Measurements from ENCODE around the gene DEK.
"Not testable (repeated sequence)": the region's sequence is repeated elsewhere in the genome, so short reads cannot be mapped to it uniquely, and the experiment has no call there.

The DEK gene

GRCh38 chr6:18204691-18205090 lies 59.6 kb downstream of the DEK start:
- DNase-seq (ENCODE audit: low read depth in 2 of 2) = no peak

DNA sequence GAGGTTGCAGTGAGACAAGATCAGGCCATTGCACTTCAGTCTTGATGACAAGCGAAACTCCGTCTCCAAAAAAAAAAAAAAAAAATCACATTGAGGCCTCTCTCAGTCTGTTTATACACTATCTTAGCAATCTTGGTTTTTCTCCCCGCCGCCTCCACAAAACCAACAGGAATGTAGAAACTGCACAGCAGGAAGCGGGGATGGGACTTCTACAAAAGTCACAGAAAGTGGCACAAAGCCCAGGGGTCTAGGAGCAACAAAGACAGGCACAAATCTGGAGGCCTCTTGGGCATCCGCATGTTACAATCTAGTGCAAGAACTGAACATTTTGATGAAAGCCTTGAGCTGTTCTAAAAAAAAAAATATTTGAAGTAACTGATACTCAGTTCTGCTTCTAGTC lies 60.5 kb downstream of the DEK start:
- DNase-seq (ENCODE audit: low read depth in 2 of 2) = no peak

- no peak for DNase-seq (ENCODE audit: low read depth in 2 of 2)
Observed at GRCh38 chr6:18192026-18192425, 72.3 kb downstream of the DEK start.

GRCh38 chr6:18189196-18189595 lies 75.1 kb downstream of the DEK start:
- no peak for DNase-seq (ENCODE audit: low read depth in 2 of 2)

- no peak for DNase-seq (ENCODE audit: low read depth in 2 of 2)
Observed at GRCh38 chr6:18187701-18188100, 76.6 kb downstream of the DEK start.

- DNase-seq (ENCODE audit: low read depth in 2 of 2) = no peak
Observed at GRCh38 chr6:18186540-18187250, 77.6 kb downstream of the DEK start.

DNA sequence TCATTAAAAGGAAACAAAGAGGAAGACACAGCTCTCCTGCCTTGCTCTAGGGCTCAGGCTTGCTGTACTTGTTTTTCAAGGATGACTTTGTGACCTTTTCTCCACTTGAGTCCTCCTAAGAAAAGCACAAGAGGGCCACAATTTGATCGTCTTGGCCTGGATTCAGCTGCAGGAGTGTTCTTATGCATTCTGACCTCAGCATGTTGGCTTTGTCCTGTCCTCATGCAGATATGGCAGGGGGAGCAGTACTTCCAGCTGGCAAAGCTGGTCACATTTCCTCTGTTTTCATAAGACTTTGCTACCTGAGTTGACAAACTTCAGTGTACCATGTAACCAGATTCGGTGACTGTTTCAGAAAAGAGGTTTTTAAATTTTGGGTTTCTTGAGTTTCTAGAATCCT lies 78.3 kb downstream of the DEK start:
- no peak for DNase-seq (ENCODE audit: low read depth in 2 of 2)

DNA sequence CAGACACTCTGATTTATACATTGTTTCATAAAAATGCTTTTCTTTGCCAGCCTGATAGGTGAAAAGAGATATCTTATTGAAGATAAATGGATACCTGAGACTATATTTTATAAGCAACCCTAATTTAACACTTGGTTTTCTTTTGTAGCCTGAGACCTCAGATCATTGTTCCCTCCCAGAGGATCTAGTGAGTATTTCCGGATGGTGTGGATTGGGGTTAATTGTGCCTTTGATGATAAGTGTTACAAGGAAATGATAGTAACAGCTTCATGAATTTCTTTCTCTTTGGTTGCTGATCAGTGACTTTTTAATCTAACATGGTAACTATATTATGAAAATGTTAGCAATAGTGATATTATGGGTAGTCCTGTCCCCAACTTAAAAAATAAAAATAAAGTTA lies 78.7 kb downstream of the DEK start:
- no peak for DNase-seq (ENCODE audit: low read depth in 2 of 2)

DNA sequence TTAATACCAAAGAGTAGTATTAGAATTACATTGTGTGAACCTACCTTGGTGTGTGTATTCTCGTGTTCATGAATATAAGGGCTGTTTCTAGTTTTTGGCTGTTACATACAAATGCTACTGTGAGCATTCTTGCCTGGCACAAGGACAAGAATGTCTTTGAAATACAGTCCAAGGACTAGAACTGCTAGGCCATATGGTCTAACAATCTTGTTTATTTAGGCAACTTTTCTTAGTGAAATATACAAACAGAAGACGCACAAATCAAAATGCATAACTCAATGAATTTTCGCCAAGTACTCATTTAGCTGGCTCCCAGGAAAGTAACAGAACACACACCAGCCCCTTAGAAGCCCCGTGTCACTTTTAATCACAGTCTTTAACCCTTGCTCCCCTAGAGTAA lies 80.6 kb downstream of the DEK start:
- DNase-seq (ENCODE audit: low read depth in 2 of 2) = no peak

DNA sequence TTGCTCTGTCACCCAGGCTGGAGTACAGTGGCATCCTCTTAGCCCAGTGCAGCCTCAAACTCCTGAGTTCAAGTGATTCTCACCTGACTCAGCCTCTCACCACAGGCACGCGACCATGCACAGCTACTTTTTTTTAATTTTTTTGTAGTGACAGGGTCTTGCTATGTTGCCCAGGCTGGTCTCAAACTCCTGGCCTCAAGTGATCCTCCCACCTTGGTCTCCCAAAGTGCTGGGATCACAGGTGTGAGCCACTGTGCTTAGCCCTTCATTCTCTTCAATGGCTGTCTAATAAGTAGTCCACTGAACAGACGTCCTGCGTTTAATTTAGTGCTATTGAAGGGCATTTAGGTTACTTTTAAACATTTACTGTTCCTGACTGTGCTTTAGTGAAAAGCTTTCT lies 81.8 kb downstream of the DEK start:
- DNase-seq (ENCODE audit: low read depth in 2 of 2) = no peak

GRCh38 chr6:18179770-18180356 lies 84.5 kb downstream of the DEK start:
- DNase-seq (ENCODE audit: low read depth in 2 of 2) = no peak

- no peak for DNase-seq (ENCODE audit: low read depth in 2 of 2)
Observed at GRCh38 chr6:18178960-18179615, 85.2 kb downstream of the DEK start.

- DNase-seq (ENCODE audit: low read depth in 2 of 2) = no peak
Observed at GRCh38 chr6:18177286-18177965, 86.9 kb downstream of the DEK start.

- not testable (repeated sequence) for DNase-seq (ENCODE audit: low read depth in 2 of 2)
Observed at GRCh38 chr6:18176198-18176597, 88.1 kb downstream of the DEK start.

All from stimulated activated CD8-positive, alpha-beta memory T cell treated with anti-CD3 and anti-CD28 coated beads, Interleukin-2, amount 100 ng/mL, for 48 hours (primary cell).